K562 (cell line): ENCODE measurements around the gene C2CD2. TPM values are rescaled to one million over a fixed set of nuclear protein-coding genes. Genes with fewer than 3 reads are reported as not detected.

Experiments
- BHLHE40 ChIP-seq: IDR thresholded peaks from 2 replicates; pipeline ENCODE4 v1.6.1; 2011; ENCODE audit warnings: low read length, improper control_type of control experiment
- DPF2 ChIP-seq: fragments of 450-650 bp; IDR thresholded peaks from 2 replicates; pipeline ENCODE4 v1.6.1; 2016
- EZH2 ChIP-seq: IDR thresholded peaks from 2 replicates; pipeline ENCODE4 v1.6.1; 2012; ENCODE audit warnings: low read depth, mild to moderate bottlenecking, inconsistent platforms, low read length, borderline replicate concordance
- HIVEP1 ChIP-seq: fragments of 250-450 bp; sonication (Bioruptor Pico); IDR thresholded peaks from 2 replicates; pipeline ENCODE4 v1.4.0; 2020; ENCODE audit warnings: mild to moderate bottlenecking
- HMGN3 ChIP-seq: IDR thresholded peaks from 2 replicates; pipeline ENCODE4 v1.6.1; 2011; ENCODE audit warnings: borderline replicate concordance, low read depth, mild to moderate bottlenecking, mixed read lengths, low read length; ENCODE audit not compliant: insufficient read length; ENCODE audit errors: extremely low read depth
- HNRNPLL ChIP-seq: fragments of 200-400 bp; formaldehyde crosslinking; IDR thresholded peaks from 2 replicates; pipeline ENCODE4 v1.6.1; 2017; ENCODE audit warnings: low read length, low read depth, mild to moderate bottlenecking; ENCODE audit not compliant: poor library complexity, severe bottlenecking
- LEF1 ChIP-seq: fragments of 450-650 bp; IDR thresholded peaks from 2 replicates; pipeline ENCODE4 v1.6.1; 2016; ENCODE audit warnings: mild to moderate bottlenecking
- PHF20 ChIP-seq: fragments of 450-650 bp; IDR thresholded peaks from 2 replicates; pipeline ENCODE4 v1.6.1; 2018; ENCODE audit not compliant: partially characterized antibody
- RBBP5 ChIP-seq: fragments of 200-600 bp; sonication (generic); IDR thresholded peaks from 2 replicates; pipeline ENCODE4 v1.6.1; 2012; ENCODE audit warnings: borderline replicate concordance, mild to moderate bottlenecking, low read length, control low read depth, inconsistent platforms; ENCODE audit not compliant: insufficient read depth, poor library complexity, severe bottlenecking
- SMAD4 ChIP-seq: fragments of 250-450 bp; sonication (Bioruptor Pico); conservative IDR thresholded peaks from 2 replicates; pipeline ENCODE4 v1.8.0; 2021; ENCODE audit warnings: inconsistent platforms, mild to moderate bottlenecking, moderate library complexity
- USF1 ChIP-seq: sonication (generic); formaldehyde crosslinking; IDR thresholded peaks from 2 replicates; pipeline ENCODE4 v1.9.0; 2022; ENCODE audit warnings: mild to moderate bottlenecking, missing genetic modification reagents
- ZNF830 ChIP-seq: fragments of 250-450 bp; sonication (Bioruptor Pico); IDR thresholded peaks from 2 replicates; pipeline ENCODE4 v1.5.0; 2021; ENCODE audit warnings: mild to moderate bottlenecking
- polyA plus RNA-seq, 8 experiments: library from polyadenylated mRNA; depleted of rRNA in 4 of 8; stranded (reverse) in 5 of 8; unstranded in 3 of 8; fragments of >200 nt; fragmentation: Nextera tagmentation in 2 of 8; fragmentation: Illumina TruSeq in 1 of 8; extraction: Ambion mirVana in 2 of 8; extraction: Trizol in 1 of 8; gene quantifications; 2 replicates each; pipeline versions ENCODE4 v1.2.1 to v1.2.3, GENCODE V29; 2011 to 2014; ENCODE audit warnings: inconsistent platforms in 1 of 8, missing spikeins in 1 of 8
- total RNA-seq, 7 experiments: library from RNA; depleted of rRNA in 6 of 7; stranded (reverse); fragments of >200 nt in 6 of 7; fragmentation: Illumina TruSeq in 2 of 7; extraction: Trizol in 2 of 7; gene quantifications; 2 replicates each; pipeline versions ENCODE4 v1.2.1 to v1.2.3, GENCODE V29; 2011 to 2021; ENCODE audit warnings: low replicate concordance in 1 of 7
- TF ChIP-seq, protein P1 (sequence below): fragments of 450-650 bp; IDR thresholded peaks from 2 replicates; pipeline ENCODE4 v1.6.1; 2016; ENCODE audit warnings: mild to moderate bottlenecking, moderate library complexity

C2CD2 gene
- total and polyA plus RNA-seq, 9 of the 15 experiments (the other 6 are each of a cell fraction or from before 2014, with no cell fraction given), result 1.3 to 21.6 (median 12.1) TPM

GRCh38 chr21:41953831-41954653, at the start of gene C2CD2 (continued):
- TF ChIP-seq, protein P1, sequence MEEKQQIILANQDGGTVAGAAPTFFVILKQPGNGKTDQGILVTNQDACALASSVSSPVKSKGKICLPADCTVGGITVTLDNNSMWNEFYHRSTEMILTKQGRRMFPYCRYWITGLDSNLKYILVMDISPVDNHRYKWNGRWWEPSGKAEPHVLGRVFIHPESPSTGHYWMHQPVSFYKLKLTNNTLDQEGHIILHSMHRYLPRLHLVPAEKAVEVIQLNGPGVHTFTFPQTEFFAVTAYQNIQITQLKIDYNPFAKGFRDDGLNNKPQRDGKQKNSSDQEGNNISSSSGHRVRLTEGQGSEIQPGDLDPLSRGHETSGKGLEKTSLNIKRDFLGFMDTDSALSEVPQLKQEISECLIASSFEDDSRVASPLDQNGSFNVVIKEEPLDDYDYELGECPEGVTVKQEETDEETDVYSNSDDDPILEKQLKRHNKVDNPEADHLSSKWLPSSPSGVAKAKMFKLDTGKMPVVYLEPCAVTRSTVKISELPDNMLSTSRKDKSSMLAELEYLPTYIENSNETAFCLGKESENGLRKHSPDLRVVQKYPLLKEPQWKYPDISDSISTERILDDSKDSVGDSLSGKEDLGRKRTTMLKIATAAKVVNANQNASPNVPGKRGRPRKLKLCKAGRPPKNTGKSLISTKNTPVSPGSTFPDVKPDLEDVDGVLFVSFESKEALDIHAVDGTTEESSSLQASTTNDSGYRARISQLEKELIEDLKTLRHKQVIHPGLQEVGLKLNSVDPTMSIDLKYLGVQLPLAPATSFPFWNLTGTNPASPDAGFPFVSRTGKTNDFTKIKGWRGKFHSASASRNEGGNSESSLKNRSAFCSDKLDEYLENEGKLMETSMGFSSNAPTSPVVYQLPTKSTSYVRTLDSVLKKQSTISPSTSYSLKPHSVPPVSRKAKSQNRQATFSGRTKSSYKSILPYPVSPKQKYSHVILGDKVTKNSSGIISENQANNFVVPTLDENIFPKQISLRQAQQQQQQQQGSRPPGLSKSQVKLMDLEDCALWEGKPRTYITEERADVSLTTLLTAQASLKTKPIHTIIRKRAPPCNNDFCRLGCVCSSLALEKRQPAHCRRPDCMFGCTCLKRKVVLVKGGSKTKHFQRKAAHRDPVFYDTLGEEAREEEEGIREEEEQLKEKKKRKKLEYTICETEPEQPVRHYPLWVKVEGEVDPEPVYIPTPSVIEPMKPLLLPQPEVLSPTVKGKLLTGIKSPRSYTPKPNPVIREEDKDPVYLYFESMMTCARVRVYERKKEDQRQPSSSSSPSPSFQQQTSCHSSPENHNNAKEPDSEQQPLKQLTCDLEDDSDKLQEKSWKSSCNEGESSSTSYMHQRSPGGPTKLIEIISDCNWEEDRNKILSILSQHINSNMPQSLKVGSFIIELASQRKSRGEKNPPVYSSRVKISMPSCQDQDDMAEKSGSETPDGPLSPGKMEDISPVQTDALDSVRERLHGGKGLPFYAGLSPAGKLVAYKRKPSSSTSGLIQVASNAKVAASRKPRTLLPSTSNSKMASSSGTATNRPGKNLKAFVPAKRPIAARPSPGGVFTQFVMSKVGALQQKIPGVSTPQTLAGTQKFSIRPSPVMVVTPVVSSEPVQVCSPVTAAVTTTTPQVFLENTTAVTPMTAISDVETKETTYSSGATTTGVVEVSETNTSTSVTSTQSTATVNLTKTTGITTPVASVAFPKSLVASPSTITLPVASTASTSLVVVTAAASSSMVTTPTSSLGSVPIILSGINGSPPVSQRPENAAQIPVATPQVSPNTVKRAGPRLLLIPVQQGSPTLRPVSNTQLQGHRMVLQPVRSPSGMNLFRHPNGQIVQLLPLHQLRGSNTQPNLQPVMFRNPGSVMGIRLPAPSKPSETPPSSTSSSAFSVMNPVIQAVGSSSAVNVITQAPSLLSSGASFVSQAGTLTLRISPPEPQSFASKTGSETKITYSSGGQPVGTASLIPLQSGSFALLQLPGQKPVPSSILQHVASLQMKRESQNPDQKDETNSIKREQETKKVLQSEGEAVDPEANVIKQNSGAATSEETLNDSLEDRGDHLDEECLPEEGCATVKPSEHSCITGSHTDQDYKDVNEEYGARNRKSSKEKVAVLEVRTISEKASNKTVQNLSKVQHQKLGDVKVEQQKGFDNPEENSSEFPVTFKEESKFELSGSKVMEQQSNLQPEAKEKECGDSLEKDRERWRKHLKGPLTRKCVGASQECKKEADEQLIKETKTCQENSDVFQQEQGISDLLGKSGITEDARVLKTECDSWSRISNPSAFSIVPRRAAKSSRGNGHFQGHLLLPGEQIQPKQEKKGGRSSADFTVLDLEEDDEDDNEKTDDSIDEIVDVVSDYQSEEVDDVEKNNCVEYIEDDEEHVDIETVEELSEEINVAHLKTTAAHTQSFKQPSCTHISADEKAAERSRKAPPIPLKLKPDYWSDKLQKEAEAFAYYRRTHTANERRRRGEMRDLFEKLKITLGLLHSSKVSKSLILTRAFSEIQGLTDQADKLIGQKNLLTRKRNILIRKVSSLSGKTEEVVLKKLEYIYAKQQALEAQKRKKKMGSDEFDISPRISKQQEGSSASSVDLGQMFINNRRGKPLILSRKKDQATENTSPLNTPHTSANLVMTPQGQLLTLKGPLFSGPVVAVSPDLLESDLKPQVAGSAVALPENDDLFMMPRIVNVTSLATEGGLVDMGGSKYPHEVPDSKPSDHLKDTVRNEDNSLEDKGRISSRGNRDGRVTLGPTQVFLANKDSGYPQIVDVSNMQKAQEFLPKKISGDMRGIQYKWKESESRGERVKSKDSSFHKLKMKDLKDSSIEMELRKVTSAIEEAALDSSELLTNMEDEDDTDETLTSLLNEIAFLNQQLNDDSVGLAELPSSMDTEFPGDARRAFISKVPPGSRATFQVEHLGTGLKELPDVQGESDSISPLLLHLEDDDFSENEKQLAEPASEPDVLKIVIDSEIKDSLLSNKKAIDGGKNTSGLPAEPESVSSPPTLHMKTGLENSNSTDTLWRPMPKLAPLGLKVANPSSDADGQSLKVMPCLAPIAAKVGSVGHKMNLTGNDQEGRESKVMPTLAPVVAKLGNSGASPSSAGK, result peak; percentile 90
- TF ChIP-seq HMGN3 (peak; percentile 81), EZH2 (no peak), RBBP5 (no peak), DPF2 (peak; percentile 69; the same call in 1 of the 2 replicates), SMAD4 (CRISPR knock-in tag) (peak; percentile 56; the same call in 1 of the 2 replicates), HNRNPLL (no peak), PHF20 (peak; percentile 53), ZNF830 (CRISPR knock-in tag) (0 out of 2 replicates have a peak, but pooled peaks have one; percentile 34), HIVEP1 (CRISPR knock-in tag) (no peak), LEF1 (no peak), BHLHE40 (peak; percentile 78), USF1 (CRISPR knock-in tag) (peak; percentile 49; the same call in 1 of the 2 replicates)
